ENCODE data around the gene ITK.

Gene ITK

DNA sequence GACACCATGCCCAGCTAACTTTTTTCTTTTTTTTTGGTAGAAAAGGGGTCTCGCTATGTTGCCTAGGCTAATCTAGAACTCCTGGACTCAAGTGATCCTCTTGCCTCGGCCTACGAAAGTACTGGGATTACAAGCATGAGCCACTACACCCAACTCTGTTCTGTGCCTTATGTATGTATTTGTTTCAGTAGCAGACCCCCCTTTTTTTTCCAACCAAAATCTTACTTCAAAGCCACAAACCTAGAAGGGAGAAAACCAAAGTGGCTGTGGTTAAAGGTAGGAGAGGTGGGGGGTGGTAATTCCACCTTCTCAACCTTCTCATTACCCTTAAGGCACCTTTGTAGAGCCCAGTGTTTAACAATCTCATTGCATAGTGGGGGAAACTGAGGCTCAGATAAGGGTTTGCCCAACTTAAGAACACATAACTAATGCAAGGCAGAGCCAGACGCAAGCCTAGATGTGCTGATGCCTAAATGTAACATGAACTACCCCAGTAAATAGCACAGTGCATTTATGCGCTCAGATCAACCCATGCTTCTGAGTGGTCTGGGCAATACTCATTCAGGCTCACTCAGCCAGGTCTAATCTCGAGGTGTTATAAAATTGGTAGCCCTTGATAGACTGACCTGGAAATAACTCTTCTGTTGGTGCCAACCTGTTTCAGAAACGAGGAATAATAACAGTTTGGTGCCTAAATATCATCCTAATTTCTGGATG lies 33.0 kb downstream of the ITK start:
- in situ Hi-C loops (cut with MboI; ENCODE audit: low sequenced_read_pairs, unreplicated experiment) = no loop called here
- TF ChIP-seq, protein P1, sequence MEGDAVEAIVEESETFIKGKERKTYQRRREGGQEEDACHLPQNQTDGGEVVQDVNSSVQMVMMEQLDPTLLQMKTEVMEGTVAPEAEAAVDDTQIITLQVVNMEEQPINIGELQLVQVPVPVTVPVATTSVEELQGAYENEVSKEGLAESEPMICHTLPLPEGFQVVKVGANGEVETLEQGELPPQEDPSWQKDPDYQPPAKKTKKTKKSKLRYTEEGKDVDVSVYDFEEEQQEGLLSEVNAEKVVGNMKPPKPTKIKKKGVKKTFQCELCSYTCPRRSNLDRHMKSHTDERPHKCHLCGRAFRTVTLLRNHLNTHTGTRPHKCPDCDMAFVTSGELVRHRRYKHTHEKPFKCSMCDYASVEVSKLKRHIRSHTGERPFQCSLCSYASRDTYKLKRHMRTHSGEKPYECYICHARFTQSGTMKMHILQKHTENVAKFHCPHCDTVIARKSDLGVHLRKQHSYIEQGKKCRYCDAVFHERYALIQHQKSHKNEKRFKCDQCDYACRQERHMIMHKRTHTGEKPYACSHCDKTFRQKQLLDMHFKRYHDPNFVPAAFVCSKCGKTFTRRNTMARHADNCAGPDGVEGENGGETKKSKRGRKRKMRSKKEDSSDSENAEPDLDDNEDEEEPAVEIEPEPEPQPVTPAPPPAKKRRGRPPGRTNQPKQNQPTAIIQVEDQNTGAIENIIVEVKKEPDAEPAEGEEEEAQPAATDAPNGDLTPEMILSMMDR (IDR thresholded peaks at IDR 0.05; ENCODE audit: borderline replicate concordance, control extremely low read depth, extremely low read depth, insufficient read depth, missing control alignments) = no peak
- no peak for DNase-seq (ENCODE audit: low spot score)

DNA sequence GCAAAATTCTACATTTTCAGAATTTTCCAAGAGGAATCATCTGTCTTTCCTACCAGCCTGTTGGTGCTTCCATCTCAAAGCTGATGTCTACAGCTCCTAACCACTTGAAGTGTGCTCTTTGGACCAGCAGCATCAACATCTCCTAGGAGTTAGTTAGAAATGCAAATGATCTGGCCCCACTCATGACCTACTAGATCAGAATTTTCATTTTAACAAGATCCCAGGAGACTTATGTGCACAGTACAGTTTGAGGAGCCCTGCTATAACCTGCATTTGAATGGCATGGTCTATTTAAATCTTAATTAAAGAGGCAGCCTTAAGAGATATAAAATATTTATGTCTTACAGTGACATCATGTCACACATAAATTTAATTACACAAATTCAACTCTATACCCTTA lies 33.8 kb downstream of the ITK start:
- TF ChIP-seq, protein P1 (IDR thresholded peaks at IDR 0.05; ENCODE audit: borderline replicate concordance, control extremely low read depth, extremely low read depth, insufficient read depth, missing control alignments) = no peak
- no peak for DNase-seq (ENCODE audit: low spot score)
- in situ Hi-C loops (cut with MboI; ENCODE audit: low sequenced_read_pairs, unreplicated experiment) = no loop called here

DNA sequence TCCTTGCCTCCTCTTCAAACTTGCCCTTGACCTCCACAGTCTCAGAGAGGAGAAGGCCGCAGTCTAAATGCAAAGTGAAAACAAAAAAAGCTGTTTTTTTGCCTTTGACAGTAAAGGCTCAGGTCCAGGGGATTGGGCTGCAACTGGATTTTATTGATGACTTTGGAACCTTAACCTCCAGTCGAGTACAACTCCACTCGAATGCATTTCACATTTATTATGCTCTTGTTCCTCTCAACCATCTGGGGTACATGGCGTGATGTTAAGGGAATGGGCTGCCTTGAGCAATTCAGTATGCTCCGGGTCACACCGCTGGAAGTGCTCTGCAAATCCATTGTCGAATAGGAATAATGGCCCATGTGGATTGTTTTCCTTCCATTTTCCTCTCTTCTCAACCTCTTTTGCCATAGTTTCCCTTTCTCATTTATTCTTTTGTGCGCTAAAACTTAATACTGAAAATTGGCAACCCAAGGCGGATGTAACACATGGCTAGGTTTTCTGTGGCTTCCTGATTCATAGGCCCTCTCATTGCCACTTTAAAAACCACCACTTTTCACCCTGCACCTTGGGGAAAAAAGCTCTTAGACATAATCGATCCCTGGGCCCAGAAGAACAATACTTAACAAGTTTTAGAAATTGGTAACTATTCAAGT lies 34.3 kb downstream of the ITK start:
- TF ChIP-seq, protein P1 (IDR thresholded peaks at IDR 0.05; ENCODE audit: borderline replicate concordance, control extremely low read depth, extremely low read depth, insufficient read depth, missing control alignments) = no peak
- in situ Hi-C loops (cut with MboI; ENCODE audit: low sequenced_read_pairs, unreplicated experiment) = no loop called here
- DNase-seq (ENCODE audit: low spot score) = no peak

DNA sequence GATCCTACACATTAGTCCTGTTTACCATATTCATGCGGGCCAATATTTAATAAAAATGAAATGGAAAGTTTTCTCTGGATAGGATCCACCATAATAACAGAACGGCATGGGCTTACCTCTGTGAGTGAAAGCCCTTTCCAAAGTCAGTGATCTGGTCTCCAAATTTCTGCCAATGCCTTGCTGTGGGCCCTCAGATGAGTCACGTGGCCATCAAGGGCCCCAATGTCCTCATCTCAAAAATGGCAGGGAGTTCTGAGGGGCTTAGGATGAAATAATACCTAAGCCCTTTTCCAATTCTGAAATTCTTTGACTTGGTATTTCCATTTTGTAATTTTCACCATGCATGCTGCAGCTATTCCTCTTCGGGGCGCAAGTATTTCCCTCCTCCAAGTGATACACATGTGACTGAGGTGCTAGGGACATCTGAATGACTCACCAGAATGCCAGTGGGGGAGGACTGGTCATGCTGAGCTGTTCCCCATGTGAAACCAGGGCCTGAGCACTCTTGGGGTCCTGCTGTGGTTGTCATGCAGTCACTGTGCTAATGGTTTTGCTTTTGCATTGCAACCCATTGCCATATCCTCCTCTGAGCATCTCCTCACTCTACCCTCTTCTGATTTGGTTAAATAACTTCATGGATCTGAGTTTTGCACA lies 35.0 kb downstream of the ITK start:
- in situ Hi-C loops (cut with MboI; ENCODE audit: low sequenced_read_pairs, unreplicated experiment) = no loop called here
- TF ChIP-seq, protein P1 (IDR thresholded peaks at IDR 0.05; ENCODE audit: borderline replicate concordance, control extremely low read depth, extremely low read depth, insufficient read depth, missing control alignments) = no peak
- DNase-seq (ENCODE audit: low spot score) = no peak

DNA sequence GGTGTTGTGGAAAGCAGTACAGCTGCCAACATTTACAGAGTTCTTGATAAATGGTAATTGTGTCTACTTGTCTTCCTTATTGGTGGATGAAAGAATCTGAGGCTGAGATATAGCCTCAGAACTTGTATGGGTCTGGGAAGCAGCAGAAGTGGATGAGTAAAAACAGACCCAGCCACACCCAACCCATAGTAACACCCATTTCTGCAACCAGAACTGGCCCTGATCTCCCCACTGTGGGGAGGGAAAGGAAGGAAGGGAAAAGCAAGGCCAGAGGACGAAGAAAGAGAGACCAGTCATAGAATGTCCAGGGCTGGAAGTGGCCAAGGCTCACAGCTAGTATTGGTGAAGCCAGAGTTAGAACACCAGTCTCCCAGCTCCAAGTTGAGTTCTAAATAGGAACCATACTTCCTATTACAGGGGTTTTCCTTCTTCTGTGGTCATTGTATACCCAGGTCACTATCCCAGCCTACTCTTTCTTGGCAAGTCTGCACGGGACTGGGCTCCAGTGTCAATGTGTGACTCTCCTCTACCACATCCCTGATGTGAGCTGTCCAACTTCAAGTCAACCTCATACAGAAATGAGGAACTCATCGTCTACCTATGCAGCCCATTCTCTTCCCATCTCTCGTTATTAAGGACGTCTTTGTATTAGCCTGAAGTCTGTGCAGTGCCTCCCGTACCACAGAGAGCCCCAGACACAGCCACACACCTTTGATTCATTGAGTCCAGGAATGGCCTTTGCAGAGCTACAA lies 35.9 kb downstream of the ITK start:
- in situ Hi-C loops (cut with MboI; ENCODE audit: low sequenced_read_pairs, unreplicated experiment) = no loop called here
- TF ChIP-seq, protein P1 (IDR thresholded peaks at IDR 0.05; ENCODE audit: borderline replicate concordance, control extremely low read depth, extremely low read depth, insufficient read depth, missing control alignments) = no peak
- no peak for DNase-seq (ENCODE audit: low spot score)

DNA sequence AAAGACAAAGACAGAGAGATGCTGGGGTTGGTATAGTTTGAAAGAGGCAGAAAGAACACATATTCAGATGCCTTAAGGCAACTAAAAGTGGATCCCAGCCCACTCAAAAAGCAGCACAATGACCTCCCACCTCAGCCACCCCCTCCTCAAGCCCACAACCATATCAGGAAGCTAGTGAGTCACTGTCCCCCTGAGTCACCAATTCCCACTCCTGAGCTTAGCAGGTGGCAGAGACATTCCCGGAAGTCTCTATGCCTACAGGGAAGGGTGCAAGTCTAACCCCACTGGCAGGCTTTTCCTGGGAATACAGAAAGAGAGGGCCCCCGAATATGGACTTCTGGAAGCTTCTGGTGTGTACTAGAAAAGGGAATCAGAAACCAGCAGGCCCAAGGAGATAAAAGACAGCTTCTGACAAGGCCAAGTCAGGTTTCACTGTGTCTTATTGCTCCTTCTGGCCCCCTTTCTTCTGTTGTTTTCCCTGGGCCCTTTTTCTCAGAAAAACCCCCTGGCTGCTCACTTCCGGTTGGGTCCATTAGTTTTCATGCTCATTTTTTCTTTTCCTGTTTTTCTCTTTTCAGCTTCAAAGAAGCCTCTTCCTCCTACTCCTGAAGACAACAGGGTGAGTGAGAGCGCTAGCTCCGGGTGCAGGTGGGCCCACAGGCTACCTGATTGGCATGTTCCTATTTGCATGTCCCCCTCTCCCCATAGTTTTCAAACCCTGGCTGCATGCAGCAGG lies 36.8 kb downstream of the ITK start:
- in situ Hi-C loops (cut with MboI; ENCODE audit: low sequenced_read_pairs, unreplicated experiment) = no loop called here
- TF ChIP-seq, protein P1 (IDR thresholded peaks at IDR 0.05; ENCODE audit: borderline replicate concordance, control extremely low read depth, extremely low read depth, insufficient read depth, missing control alignments) = no peak
- DNase-seq (ENCODE audit: low spot score) = no peak
